K562 (cell line): Measurements from ENCODE around the gene TCEA3. TPM values are rescaled to one million over a fixed set of nuclear protein-coding genes. Genes with fewer than 3 reads are reported as not detected.

ENCODE experiments used
- HNRNPH1 ChIP-seq: fragments of 200-400 bp; formaldehyde crosslinking; optimal IDR thresholded peaks from 2 replicates; pipeline ENCODE3; 2017; ENCODE audit warnings: low read depth, mild to moderate bottlenecking, low read length, moderate library complexity
- KDM2B ChIP-seq: fragments of 250-450 bp; sonication (Bioruptor Pico); IDR thresholded peaks from 2 replicates; pipeline ENCODE4 v1.8.0; 2021; ENCODE audit warnings: mild to moderate bottlenecking, moderate library complexity
- NFYB ChIP-seq: IDR thresholded peaks from 2 replicates; pipeline ENCODE4 v1.6.1; 2011; ENCODE audit warnings: mild to moderate bottlenecking, moderate library complexity; ENCODE audit not compliant: insufficient read length; ENCODE audit errors: extremely low read depth
- ZNF583 ChIP-seq: fragments of 250-450 bp; sonication (Bioruptor Pico); IDR thresholded peaks from 2 replicates; pipeline ENCODE4 v1.4.0; 2020
- polyA plus RNA-seq, 8 experiments: library from polyadenylated mRNA; depleted of rRNA in 4 of 8; stranded (reverse) in 5 of 8; unstranded in 3 of 8; fragments of >200 nt; fragmentation: Nextera tagmentation in 2 of 8; fragmentation: Illumina TruSeq in 1 of 8; extraction: Ambion mirVana in 2 of 8; extraction: Trizol in 1 of 8; gene quantifications; 2 replicates each; pipeline versions ENCODE4 v1.2.1 to v1.2.3, GENCODE V29; 2011 to 2014; ENCODE audit warnings: inconsistent platforms in 1 of 8, missing spikeins in 1 of 8
- total RNA-seq, 7 experiments: library from RNA; depleted of rRNA in 6 of 7; stranded (reverse); fragments of >200 nt in 6 of 7; fragmentation: Illumina TruSeq in 2 of 7; extraction: Trizol in 2 of 7; gene quantifications; 2 replicates each; pipeline versions ENCODE4 v1.2.1 to v1.2.3, GENCODE V29; 2011 to 2021; ENCODE audit warnings: low replicate concordance in 1 of 7
- TF ChIP-seq, protein P1 (sequence below): fragments of 250-450 bp; sonication (Bioruptor Pico); IDR thresholded peaks from 2 replicates; pipeline ENCODE4 v1.5.0; 2021; ENCODE audit warnings: mild to moderate bottlenecking, moderate library complexity
- TF ChIP-seq, protein P2 (sequence below): fragments of 450-650 bp; IDR thresholded peaks from 2 replicates; pipeline ENCODE4 v1.6.1; 2016; ENCODE audit warnings: low read depth

The TCEA3 gene
- total and polyA plus RNA-seq, 9 of the 15 experiments (the other 6 are each of a cell fraction or from before 2014, with no cell fraction given): 0.03 to 0.55 (median 0.36) TPM

DNA sequence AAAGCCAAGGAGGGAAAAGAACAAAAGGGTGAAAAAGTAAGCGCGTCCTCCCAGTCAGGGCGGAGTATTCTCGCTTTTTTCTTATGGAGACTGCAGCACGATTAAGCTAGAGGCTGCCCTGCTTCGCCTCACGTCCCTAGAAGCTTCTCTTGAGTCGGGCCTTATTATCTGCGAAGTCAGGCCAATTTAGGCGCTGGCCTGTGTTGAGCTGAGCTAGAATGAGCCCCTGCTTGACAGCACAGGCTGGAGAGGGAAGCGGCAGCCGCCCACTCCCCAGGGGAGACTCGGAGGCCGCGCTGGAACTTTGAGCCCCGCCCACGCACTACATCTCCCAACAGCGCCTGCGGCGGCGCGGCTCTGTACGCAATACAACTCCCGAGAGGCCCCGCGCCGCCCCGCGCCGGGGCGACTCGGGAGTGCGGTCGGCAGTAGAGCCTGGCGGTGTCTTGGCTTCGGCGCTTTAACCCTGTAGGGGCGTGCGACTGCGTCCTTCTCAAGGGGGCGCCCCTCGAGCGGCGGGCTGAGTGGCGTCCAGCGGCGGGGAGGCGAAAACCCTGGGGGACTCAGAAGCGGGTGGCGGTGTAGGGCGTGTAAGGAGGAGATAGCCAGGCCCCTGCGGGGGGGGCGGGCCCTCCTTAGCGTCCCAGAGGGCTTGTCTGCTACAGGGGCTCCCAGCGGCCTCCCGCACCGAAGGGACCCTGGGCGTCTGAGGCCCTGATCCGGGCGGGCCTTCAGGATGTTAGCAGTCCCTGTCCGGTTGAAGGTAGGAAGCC, 55.8 kb downstream of the TCEA3 start (continued):
- TF ChIP-seq, protein P1, sequence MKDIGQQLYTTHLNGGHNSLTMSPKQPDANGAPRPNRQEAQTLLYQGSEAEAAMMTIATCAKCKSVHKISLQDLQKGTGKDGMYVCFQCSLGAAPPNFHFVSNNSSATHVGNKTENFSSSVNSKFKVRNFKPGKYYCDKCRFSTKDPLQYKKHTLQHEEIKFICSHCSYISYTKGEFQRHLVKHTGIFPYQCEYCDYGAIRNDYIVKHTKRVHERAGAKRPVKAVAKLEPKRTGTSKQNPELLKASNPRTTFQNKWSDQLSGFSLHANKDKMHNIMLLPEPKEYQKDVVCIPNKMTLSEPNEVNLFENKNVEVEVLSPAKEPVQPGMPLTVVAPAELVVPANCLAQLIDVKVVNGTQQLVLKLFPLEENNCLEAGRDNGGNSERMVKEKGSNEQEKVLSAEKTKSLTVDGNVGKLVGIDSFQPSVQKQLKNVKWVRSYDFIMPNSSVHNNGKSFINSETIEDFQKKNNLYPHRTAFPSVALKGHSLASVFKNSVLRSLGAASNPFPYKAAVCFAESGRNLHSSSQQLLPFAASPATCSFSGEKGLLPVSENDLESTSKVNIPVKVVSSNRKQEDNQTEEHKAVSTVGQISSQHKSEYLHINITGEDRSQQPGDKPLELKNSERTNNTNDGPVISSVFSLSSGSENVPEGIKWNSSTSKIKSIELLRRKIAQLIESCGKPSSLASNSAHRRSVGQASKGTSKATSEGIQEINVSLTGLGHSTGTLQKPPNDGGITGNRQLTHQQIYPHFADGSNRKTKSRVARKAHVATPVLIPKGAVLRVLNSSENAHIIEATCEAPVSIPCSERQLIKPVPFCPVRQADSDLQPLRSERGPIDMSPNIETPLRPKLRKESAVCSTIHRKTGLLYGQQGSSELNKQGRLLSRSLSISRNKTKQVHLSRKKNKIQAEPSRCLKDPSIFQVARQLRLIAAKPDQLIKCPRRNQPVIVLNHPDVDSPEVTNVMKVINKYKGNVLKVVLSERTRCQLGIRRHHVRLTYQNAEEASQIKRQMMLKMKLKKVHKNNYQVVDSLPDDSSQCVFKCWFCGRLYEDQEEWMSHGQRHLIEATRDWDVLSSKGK (CRISPR knock-in tag): no peak
- TF ChIP-seq, protein P2, sequence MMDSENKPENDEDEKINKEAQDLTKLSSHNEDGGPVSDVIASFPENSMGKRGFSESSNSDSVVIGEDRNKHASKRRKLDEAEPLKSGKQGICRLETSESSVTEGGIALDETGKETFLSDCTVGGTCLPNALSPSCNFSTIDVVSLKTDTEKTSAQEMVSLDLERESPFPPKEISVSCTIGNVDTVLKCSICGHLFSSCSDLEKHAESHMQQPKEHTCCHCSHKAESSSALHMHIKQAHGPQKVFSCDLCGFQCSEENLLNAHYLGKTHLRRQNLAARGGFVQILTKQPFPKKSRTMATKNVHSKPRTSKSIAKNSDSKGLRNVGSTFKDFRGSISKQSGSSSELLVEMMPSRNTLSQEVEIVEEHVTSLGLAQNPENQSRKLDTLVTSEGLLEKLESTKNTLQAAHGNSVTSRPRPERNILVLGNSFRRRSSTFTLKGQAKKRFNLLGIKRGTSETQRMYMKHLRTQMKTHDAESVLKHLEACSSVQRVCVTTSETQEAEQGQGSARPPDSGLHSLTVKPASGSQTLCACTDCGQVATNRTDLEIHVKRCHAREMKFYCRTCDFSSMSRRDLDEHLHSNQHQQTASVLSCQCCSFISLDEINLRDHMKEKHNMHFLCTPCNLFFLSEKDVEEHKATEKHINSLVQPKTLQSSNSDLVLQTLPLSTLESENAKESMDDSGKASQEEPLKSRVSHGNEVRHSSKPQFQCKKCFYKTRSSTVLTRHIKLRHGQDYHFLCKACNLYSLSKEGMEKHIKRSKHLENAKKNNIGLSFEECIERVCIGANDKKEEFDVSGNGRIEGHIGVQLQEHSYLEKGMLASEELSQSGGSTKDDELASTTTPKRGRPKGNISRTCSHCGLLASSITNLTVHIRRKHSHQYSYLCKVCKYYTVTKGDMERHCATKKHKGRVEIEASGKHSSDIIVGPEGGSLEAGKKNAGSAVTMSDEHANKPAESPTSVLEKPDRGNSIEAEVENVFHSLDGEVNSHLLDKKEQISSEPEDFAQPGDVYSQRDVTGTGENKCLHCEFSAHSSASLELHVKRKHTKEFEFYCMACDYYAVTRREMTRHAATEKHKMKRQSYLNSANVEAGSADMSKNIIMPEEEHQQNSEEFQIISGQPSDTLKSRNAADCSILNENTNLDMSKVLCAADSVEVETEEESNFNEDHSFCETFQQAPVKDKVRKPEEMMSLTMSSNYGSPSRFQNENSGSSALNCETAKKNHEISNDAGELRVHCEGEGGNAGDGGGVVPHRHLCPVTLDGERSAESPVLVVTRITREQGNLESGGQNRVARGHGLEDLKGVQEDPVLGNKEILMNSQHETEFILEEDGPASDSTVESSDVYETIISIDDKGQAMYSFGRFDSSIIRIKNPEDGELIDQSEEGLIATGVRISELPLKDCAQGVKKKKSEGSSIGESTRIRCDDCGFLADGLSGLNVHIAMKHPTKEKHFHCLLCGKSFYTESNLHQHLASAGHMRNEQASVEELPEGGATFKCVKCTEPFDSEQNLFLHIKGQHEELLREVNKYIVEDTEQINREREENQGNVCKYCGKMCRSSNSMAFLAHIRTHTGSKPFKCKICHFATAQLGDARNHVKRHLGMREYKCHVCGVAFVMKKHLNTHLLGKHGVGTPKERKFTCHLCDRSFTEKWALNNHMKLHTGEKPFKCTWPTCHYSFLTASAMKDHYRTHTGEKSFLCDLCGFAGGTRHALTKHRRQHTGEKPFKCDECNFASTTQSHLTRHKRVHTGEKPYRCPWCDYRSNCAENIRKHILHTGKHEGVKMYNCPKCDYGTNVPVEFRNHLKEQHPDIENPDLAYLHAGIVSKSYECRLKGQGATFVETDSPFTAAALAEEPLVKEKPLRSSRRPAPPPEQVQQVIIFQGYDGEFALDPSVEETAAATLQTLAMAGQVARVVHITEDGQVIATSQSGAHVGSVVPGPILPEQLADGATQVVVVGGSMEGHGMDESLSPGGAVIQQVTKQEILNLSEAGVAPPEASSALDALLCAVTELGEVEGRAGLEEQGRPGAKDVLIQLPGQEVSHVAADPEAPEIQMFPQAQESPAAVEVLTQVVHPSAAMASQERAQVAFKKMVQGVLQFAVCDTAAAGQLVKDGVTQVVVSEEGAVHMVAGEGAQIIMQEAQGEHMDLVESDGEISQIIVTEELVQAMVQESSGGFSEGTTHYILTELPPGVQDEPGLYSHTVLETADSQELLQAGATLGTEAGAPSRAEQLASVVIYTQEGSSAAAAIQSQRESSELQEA: no peak
- TF ChIP-seq HNRNPH1 (no peak), ZNF583 (CRISPR knock-in tag) (peak; percentile 59; the same call in 1 of the 2 replicates), KDM2B (CRISPR knock-in tag) (no peak), NFYB (no peak)
